Muscle of back (tissue), 11 donors: ENCODE measurements around the gene RSPRY1. TPM values are rescaled to one million over a fixed set of nuclear protein-coding genes. Genes with fewer than 3 reads are reported as not detected.
"Not testable (repeated sequence)": the region's sequence is repeated elsewhere in the genome, so short reads cannot be mapped to it uniquely, and the experiment has no call there.

ENCODE experiments used
- DNase-seq, 3 donors: peaks; one replicate each; pipeline versions ENCODE4 v3.0.0 to v3.0.0-alpha.2; 2013
- polyA plus RNA-seq, 10 donors: library from polyadenylated mRNA; unstranded; fragments of 120-200 nt; gene quantifications; one replicate each; pipeline ENCODE4 v1.2.1, GENCODE V29; 2013; ENCODE audit not compliant: insufficient read length in 10 of 10

The RSPRY1 gene
- polyA plus RNA-seq, 10 donors = 21.6 to 30.1 (median 25.2) TPM

DNA sequence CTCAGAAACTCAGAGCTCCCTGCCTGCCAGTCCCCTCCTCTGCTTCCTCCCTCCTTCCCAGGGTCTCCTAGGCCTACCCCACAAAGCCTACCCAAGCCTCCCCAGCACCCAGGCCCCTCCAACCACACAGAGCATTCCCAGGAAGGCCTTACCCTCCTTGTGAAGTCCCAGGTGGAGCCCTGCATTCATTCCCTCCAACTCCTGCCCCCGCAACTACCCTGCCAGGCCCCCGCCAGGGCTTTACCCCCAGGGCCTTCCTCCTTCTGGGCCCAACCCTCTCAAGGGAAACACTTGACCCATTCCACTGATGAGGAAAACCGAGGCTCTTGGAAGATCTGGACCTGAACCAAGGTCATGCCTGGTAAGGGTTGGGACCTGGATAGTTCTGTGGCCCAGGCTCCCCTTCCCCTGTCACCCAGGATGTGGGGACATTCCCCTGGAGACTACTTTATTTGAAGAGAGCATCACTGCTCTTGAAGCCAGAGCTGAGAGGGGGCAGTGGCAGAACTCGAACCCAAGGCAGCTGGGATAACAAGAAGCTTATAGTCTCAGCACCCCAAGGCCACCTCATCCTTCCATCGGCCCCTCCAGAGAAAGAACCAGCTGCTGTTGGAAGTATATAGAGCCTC is 85.9 kb downstream of the RSPRY1 start:
- DNase-seq = no peak

DNA sequence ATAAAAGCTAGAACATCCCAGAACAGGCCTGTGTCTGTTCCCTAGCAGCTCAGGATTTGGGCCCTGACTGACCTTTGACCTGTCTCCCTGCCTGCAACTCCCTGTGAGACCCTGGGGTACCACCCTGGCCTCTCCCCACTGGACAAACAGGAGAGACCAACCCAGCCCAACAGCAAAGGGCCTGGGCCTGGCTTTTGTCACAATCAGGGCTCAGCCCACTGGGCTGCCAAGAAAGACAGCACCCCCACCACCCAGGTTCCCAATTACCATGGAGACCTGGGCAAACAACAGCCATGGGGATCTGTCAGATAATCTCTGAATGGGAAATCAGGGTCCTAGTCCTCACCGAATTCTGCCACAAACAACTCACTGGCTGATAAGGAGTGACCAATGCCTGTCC is 87.2 kb downstream of the RSPRY1 start:
- no peak for DNase-seq

DNA sequence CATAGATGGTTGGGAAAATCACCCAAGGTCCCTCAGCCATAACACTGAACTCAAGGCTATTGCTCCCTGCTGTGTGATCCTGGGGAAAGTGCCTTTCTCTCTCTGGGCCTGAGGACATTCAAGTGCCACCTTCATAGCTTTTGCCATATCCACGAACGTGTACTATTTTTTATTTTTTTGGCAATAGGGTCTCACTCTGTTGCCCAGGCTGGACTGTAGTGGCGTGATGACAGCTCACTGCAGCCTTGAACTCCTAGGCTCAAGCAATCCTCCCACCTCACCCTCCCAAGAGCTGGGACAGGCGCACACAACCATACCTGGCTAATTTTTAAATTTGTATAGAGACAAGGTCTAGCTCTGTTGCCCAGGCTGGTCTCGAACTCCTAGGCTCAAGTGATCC is 87.7 kb downstream of the RSPRY1 start:
- no peak for DNase-seq

DNA sequence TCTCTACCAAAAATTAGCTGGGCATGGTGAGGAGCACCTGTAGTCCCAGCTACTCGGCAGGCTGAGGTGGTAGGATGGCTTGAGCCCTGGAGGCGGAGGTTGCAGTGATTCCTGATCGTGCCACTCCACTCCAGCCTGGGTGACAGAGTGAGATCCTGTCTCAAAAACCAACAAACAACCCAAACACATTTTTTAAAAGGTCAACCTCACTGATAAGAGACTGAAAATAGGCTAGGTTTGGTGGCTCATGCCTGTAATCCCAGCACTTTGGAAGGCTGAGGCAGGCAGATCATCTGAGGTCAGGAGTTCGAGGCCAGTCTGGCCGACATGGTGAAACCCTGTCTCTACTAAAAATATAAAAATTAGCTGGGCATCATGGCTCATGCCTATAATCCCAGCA is 89.8 kb downstream of the RSPRY1 start:
- DNase-seq = not testable (repeated sequence)

DNA sequence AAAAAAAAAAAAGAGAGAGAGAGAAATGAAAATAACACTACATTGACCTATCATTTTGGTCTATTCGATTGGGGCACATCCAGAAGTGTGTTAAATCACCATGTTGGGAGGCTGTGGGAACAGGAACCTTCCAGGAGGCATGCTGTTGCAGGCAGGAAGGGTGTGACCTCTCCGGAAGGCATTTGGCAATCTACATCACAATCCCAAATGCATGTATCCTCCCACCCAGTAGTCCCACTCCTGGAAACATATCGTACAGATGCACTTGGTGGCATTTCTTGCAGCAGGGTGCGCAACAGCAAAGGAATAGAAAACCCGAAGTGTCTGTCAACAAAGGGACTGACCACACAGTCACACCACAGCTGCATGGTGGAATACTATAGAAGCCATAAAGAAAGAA is 90.5 kb downstream of the RSPRY1 start:
- DNase-seq = no peak

DNA sequence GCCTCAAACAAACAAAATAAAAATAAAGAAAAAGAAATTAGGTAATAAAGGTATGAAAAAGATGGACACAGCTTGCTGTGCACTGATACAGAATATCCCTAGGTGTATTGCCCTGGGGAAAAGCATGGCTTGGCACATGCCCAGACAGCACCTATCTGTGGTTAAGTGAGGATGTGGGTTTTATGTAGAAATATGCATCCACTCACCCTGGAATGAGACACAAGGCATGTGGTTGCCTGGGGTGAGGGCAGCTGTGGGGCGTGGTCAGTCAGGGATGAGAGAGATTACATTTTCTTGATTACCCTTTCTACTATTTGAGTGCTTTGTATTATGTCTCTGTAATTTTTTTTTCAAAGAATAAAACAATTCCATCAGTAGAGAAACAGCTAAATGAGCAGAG is 91.5 kb downstream of the RSPRY1 start:
- DNase-seq = no peak

DNA sequence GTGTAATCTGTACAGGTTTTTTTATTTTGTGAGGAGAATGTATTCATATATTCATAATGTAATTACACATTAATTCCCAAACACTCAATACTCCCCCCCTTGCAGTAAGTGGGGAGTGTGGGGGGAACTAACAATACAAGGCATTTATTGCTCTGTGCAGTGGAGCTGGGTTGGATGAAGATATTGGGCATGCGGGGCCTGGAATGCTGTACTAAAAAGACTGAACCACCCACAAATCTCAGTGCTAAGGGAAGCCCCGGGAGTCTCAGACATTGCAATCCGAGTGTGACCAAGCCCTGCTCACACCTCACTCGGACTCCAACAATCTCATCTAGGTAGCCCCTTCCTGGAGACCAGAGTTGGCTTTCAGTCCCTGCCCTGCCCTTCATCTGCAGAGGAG is 92.4 kb downstream of the RSPRY1 start:
- DNase-seq = no peak

DNA sequence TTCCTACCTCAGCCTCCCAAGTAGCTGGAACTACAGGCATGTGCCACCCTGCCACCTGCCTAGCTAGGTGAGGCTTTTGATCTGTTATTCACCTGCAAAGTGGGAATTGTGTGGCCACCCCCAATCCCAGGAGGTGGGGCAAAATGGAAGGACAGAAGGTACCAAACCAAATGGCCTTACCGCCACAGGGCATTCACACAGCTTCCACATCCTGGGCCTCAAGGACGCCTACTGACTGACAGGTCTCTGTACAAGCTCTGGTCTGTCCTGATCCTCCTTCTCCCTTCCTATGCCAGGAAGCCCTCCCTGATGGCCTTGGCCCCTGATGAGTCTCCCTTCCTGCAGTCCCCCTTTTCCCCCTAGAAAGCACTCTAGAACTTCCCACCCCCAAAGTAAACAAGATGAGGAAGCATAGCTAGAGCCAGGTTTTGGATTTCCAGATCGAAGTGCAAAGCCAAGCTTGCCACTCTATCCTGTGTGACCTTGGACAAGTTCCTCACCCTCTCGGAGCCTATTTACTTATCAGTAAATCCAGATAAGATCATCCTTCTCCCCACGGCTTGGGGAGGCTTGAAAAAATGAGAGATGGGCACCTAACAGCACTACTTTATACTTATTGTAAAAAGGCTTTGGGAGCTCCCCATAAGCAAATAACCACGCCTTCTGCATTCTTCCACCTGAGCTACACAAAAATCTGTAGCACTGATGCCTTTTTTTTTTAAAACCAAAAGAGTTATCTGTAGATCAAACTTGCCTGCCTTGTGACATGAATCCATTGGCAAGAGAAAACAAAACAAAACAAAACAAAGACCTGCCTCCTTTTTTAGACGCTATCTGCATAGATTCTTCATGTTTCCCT is 93.9 kb downstream of the RSPRY1 start:
- DNase-seq = no peak

DNA sequence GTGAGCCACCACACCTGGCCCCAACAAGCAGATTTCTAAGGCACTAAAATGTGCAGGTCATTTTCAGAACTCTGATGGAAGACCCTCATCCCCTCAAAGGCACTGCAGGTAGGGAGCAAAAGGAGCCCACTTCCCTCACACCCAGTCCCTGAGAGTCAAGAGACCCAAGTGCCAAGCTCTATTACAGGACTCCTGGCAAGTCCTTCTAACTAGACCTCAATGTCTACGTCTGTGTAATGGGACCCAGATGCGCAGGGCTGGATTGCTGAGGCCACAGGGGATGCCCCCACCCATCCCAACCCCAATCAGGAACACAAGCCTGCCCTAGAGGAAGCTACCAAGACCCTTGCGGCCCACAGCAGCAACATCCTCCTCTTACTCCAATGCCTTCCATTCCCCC is 95.7 kb downstream of the RSPRY1 start:
- DNase-seq = no peak

DNA sequence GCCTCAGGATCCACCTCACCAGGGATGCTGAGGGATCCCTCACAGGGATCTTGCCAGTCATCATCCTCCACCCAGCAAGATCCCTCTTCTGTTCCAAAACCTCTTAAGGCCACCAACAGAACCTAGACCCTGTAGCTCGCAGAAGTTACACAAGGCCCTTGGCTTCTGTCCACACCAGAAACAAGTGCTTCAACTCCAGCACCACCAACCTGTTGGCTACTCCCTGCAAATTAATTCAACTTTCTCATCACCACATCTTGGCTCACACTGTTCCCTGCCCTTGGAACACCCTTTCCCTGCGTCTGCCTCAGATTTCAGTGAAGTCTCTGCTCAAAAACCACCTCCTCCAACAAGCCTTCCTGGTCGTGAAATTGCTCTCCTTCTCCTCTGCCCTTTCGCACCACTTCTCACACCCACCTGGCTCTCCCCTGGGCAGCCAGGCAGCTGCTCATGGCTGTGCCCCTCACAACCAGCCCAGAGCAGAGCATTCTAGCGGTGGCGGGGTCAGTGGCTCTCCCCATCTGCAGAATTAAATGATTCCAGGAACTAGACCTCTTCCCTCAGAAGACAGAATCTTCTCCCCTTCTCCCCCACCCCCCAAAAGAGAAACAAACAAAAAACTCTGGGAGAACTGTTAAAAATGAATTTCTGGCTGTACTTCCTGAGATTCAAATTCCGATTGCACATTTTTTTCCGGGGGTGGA is 96.5 kb downstream of the RSPRY1 start:
- no peak for DNase-seq

DNA sequence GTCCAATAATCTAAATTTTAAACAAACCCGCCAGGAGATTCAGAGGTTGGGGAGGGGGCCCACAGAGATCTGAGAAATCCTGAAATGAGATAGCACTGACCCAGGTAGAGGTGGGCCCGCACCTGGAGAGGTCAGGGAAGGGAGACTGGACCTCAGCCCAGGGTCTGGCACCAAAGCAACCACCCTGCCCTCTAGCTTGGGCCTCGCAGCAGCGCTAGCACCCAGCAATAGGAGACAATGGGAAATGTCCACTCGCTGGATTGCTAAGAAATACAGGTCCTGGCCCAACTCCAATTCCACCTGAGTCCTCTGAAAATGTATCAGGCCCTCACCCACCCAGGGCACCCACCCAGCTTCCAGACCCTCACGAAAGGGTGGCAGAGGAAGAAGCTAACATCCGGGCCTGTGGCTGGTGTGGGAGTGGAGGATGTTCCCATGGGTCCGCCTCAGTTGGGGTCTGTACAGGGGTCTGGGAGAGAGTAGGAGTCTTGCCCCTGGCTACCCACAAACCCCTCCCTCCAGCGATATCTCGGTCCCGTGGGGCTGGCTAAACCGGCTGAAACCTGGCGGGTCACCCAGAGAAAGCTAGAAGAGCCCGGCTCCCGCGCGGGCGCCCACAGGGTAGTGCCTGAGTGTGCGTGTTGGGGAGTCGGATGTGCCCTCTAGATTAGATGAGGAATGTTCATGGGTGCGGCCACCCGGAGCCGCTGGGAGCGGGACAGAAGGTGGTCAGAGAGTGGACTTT is 97.3 kb downstream of the RSPRY1 start:
- DNase-seq = no peak

DNA sequence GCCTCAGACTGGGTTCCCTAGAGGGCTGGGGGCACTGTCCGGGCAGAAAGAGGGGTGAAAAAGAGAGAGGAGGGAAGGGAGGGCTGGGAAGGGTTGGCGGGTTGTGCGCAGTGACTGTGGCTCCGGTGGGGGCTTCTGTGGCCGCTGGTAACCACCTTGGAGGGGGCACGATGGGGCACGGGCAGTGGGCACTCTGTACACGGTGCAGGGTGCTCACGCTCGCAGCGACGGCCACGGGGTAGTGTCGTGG is 97.8 kb downstream of the RSPRY1 start:
- DNase-seq = no peak

DNA sequence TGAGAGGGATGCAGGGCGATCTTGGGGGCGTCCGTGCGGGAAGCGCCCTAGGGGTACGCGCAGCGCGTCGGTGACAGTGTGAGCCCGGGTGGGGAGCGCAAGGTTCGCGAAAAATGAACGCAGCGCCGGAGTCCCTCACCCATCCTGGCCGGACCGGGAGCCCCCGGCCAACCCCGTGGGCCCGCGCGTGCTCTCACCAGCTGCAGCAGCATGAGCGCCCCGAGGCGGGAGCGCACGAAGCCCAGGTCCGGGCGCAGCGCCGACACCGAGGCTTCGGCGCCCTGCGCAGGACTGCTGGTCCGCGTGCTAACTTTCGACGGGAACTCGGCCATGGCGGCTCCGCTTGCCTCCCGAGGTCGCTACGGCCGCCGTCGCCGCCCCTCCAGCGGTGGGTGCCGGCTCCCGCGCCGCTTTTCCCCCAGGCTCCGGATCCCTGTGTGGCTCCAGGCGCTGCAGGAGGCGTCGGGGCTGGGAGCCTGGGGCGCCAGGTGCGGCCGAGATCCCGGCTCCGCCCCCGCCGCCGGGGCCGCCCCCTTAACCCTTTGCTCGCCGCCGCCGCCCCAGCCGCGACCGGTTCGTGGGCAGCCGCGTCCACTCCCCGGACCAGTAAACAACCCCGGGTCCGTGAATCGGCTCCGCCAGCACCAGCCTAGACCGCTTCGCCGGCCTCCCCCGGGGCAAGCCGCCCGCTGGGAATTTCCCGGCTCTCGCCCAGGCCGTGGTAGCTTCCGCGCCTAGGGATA is 98.3 kb downstream of the RSPRY1 start, which contains the start of gene PLLP:
TSS of gene PLLP (minus strand) at position 464 of the 743 bp plus-strand sequence. CDS start at position 332, 132 bp downstream.
- DNase-seq = peak in 2 of 3 donors; percentile 40 to 79

DNA sequence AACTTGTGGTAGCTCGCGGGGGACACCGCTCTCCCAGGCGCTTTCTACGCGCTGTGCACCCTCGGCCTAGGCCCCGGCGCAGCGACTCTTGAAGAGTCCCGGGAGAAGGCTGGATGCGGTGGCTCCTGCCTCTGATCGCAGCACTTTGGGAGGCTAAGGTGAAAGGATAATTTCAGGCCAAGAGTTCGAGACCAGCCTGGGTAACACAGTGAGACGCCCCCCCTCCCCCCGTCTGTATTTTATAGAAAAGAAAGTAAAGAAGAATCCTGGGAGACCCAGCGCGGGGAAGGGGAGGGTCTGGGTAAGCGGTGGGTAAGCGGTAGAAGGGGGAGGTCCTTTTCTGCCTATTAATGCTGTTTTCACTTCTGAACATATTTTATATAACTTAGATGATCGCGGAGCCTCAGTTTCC is 98.8 kb downstream of the RSPRY1 start:
- no peak for DNase-seq

DNA sequence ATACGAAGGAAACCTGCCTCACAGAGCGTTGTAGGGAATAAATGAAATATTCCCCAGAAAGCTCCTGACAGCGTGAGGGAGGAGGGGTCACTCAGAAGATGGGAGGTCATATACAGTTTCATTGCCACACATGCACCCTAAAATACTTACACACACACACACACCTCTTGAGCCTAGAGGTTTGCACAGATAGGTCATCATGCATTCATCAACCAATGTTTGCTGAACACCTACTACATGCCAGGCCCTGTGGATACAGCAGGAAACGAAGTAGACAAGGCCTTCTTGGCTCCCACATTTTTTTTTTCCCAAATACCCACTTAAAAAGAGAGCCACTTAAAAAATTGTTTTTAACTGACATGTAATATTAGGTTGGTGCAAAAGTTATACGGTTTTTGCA is 99.2 kb downstream of the RSPRY1 start:
- DNase-seq = no peak

DNA sequence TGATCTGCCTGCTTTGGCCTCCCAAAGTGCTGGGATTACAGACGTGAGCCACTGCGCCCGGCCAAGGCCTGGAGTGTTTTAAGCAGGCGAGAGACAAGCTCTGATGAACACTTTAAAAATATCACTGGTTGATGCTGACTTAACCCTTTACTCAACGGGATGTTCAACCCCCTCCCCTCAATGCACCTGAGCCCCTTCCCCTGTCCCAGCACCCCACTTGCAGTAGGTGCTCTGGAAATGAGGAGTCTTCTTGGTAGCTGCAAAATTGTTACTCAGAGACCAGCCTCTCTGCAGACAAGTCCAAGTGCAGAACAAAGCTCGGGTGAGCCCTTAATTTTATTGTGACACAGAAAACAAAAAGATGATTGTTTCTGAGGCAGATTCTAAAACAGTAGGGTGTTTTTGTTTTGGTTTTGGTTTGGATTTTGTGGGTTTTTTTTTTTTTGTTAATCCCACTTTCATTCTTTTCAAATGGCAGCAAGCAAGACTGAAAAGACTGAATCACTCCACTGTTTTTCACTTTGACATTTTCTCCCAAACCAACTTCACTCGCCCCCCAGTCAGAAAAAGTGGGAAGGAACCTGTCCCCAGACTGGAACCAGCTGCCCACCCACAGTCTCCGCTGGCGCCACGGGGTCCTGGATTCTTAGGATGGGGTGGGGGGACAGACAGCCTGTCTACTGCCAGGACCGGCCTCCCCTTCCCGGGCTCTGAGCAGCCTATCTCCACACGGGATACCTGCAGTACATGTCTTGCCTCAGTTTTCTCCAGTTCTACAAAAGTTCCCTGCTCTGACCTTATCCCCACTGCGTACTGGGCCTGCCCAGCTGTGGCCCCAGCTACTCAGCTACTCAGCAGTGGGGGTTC is 103.5 kb downstream of the RSPRY1 start:
- no peak for DNase-seq
